Measurements from ENCODE around the gene FRMD7. TPM values are rescaled to one million over a fixed set of nuclear protein-coding genes. Genes with fewer than 3 reads are reported as not detected.

The FRMD7 gene
- polyA plus RNA-seq, 1 donor from 2014 or later, result 0.54 TPM

- no peak overlapping the region for H3K27ac ChIP-seq (ENCODE audit: low read length)
- no peaks in the 10 kb centered on the region for H4K20me1 ChIP-seq (ENCODE audit: insufficient read depth)
- no peaks in the 10 kb centered on the region for H3K9me2 ChIP-seq (ENCODE audit: insufficient read depth, low read length)
- H3F3A ChIP-seq (ENCODE audit: insufficient read depth, low read length, poor library complexity, severe bottlenecking), result no peaks in the 10 kb centered on the region
- no peaks in the 10 kb centered on the region for H3K9me3 ChIP-seq (ENCODE audit: low read length)
- no peak overlapping the region for H3K9ac ChIP-seq (ENCODE audit: low read length)
- no peaks in the 10 kb centered on the region for H3K27me3 ChIP-seq (ENCODE audit: insufficient read depth, low read depth, low read length)
- no peak overlapping the region for H3K4me3 ChIP-seq (ENCODE audit: low read length)
- H3K4me2 ChIP-seq (ENCODE audit: low read length), result no peak overlapping the region
- no peak for TF ChIP-seq SMC3 (conservative IDR thresholded peaks at IDR 0.05; ENCODE audit: poor library complexity)
- no peak for TF ChIP-seq MXI1 (conservative IDR thresholded peaks at IDR 0.05; ENCODE audit: poor library complexity, severe bottlenecking)
- no peak for TF ChIP-seq TAF1 (IDR thresholded peaks at IDR 0.05; ENCODE audit: low read depth)
- TF ChIP-seq EZH2 (IDR thresholded peaks at IDR 0.05; ENCODE audit: borderline replicate concordance, insufficient read depth, low read length, poor library complexity, severe bottlenecking), result no peak
- H3K36me3 ChIP-seq (ENCODE audit: insufficient read depth, low read length), result no peaks in the 10 kb centered on the region
- no peak overlapping the region for H2AFZ ChIP-seq (ENCODE audit: low read depth, low read length)
- H3K79me2 ChIP-seq (replicated peaks; ENCODE audit: insufficient read depth, low read length), result peaks cover 6% of the 10 kb centered on the region
These were observed 90.3 kb downstream of the FRMD7 start for GRCh38 chrX:132037479-132037993.

- no peaks in the 10 kb centered on the region for H3K9me3 ChIP-seq (ENCODE audit: low read length)
- no peak for TF ChIP-seq RAD21 (conservative IDR thresholded peaks at IDR 0.05)
- no peak for TF ChIP-seq REST (IDR thresholded peaks at IDR 0.05; ENCODE audit: borderline replicate concordance)
- TF ChIP-seq MXI1 (conservative IDR thresholded peaks at IDR 0.05; ENCODE audit: poor library complexity, severe bottlenecking), result no peak
- no peak for TF ChIP-seq EZH2 (IDR thresholded peaks at IDR 0.05; ENCODE audit: borderline replicate concordance, insufficient read depth, low read length, poor library complexity, severe bottlenecking)
- TF ChIP-seq EP300 (conservative IDR thresholded peaks at IDR 0.05; ENCODE audit: poor library complexity, severe bottlenecking), result no peak
- TF ChIP-seq SMC3 (conservative IDR thresholded peaks at IDR 0.05; ENCODE audit: poor library complexity), result no peak
- no peak for TF ChIP-seq CTCF (IDR thresholded peaks at IDR 0.05; ENCODE audit: poor library complexity, severe bottlenecking)
- no peak for TF ChIP-seq POLR2AphosphoS5 (IDR thresholded peaks at IDR 0.05)
- no peak for TF ChIP-seq TAF1 (IDR thresholded peaks at IDR 0.05; ENCODE audit: low read depth)
- no peaks in the 10 kb centered on the region for H3K36me3 ChIP-seq (ENCODE audit: insufficient read depth, low read length)
- H3K27ac ChIP-seq (ENCODE audit: low read length), result no peak overlapping the region
- no peak overlapping the region for H3K4me3 ChIP-seq (ENCODE audit: low read length)
- H3K9me2 ChIP-seq (ENCODE audit: insufficient read depth, low read length), result no peaks in the 10 kb centered on the region
- H3K27me3 ChIP-seq (ENCODE audit: insufficient read depth, low read depth, low read length), result no peaks in the 10 kb centered on the region
- no peak overlapping the region for H3K9ac ChIP-seq (ENCODE audit: low read length)
- no peak overlapping the region for H2AFZ ChIP-seq (ENCODE audit: low read depth, low read length)
- H3F3A ChIP-seq (ENCODE audit: insufficient read depth, low read length, poor library complexity, severe bottlenecking), result no peaks in the 10 kb centered on the region
- H4K20me1 ChIP-seq (ENCODE audit: insufficient read depth), result no peaks in the 10 kb centered on the region
- no peak overlapping the region for H3K4me2 ChIP-seq (ENCODE audit: low read length)
- peaks cover under 1% of the 10 kb centered on the region for H3K79me2 ChIP-seq (replicated peaks; ENCODE audit: insufficient read depth, low read length)
These were observed 93.2 kb downstream of the FRMD7 start for GRCh38 chrX:132034648-132035047.
